Measurements from ENCODE around the gene CDRT15L2. TPM values are rescaled to one million over a fixed set of nuclear protein-coding genes. Genes with fewer than 3 reads are reported as not detected.
"Not testable (repeated sequence)": the region's sequence is repeated elsewhere in the genome, so short reads cannot be mapped to it uniquely, and the experiment has no call there.

Gene CDRT15L2
- total RNA-seq, 1 experiment from 2014 or later = not detected

DNA sequence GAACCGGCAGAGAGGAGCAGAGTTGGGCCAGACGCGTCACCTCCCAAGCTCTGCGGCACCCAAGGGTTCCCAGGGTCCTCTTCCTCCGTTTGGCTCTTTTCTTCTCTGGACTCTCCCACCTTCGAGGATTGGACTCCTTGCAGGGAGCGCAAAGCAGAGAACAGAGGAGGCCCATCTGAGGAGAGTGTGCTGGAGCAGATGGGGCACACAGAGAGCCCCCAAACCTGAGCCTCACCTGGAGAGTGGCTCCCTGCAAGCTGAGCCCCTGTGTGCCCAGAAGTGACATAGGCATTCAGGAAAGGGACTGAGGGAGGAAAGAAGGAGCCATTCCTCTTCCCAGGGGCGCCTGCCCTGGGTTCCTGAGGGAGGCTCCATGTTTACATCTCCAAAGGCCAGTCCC is 6.3 kb upstream of the CDRT15L2 start:
- DNase-seq (ENCODE audit: low read depth) = not testable (repeated sequence)

GRCh38 chr17:20575071-20575470 is 4.5 kb upstream of the CDRT15L2 start:
- not testable (repeated sequence) for DNase-seq (ENCODE audit: low read depth)

DNA sequence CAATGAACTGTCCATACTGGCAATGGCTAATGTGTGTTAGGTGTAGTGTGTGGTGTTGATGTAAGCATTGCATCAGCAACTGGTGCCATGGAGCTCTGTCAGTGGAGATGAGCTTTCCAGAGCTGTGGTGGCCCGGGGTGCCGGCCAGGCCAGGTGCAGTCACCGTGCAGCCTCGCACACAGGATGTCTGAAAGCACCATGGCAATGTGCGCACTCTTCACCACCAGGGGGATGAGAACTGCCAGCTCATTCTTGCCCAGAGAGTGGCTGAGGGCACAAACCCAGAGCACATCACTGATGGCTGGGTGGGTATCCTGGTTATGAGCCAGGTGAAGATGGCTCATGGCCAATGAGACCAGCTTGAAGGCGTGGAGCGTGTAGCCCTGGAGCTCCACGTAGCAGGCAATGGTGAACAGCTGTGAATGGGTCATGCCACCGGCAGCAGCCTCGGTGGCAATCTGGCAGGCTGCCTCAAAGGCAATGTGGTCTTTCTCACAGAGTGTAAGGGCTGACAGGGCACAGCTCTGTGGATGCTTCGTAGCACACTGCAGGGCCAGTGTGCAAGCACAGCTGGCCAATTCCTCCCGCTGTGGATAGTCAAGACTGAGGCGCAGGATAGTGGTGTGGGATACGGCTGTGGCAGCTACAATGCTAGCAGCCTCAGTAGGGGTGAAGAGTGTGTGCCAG is 4.5 kb downstream of the CDRT15L2 start:
- DNase-seq (ENCODE audit: low read depth) = not testable (repeated sequence)

DNA sequence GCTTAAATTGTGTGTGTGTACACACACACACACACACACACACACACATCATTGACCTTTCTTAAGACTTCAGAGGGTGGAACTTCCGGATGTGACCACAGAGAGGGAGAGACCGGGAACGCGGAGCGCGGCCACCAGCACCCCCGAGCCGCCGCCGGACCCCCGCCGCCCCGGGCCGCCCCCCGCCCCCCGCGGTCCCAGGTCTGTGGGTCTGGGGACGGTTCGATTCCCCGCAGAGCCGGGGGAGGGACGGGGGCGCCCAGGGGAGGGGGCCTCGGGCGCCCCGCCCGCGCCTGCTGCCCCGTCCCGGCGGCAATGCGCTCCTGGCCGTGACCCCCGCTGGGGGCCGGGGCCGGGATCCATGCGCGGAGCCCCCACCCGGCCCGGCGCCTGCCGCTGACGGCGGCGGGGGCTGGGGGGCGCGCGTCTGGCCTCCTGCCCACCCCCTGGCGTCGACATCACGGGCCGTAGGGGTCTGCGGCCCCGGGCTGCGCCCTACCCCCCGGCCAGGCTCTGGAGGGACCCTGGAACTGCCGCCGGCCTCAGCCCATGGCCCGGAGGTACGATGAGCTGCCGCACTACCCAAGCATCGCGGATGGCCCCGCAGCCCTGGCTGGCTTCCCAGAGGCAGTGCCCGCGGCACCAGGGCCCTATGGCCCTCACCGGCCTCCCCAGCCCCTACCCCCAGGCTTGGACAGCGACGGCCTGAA is 9.4 kb downstream of the CDRT15L2 start:
- DNase-seq (ENCODE audit: low read depth) = not testable (repeated sequence)

DNA sequence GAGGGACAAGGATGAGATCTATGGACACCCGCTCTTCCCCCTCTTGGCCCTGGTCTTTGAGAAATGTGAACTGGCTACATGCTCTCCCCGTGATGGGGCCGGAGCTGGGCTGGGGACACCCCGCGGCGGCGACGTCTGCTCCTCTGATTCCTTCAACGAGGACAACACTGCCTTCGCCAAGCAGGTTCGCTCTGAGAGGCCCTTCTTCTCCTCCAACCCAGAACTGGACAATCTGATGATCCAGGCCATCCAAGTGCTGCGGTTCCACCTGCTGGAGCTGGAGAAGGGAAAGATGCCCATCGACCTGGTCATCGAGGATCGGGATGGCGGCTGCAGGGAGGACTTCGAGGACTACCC is 9.9 kb downstream of the CDRT15L2 start:
- DNase-seq (ENCODE audit: low read depth) = not testable (repeated sequence)

DNA sequence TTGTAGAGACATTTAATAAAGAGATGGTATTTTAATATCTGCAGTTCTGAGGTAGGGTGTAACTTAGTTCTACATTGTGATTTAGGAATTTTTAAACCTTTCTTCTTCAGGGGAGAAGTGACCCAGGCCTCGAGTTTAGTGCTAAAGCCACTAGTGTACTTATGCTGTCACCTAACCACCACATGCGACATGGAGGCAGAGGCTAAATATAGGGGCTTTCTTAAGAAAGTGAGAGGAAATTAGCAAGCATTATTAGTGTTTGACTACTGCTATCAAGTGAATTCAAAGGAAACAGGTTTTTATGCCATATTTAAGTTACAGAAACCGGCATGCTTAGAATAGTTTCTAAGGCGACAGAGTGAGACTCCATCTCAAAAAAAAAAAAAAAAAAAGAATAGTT is 11.5 kb downstream of the CDRT15L2 start:
- DNase-seq (ENCODE audit: low read depth) = not testable (repeated sequence)

DNA sequence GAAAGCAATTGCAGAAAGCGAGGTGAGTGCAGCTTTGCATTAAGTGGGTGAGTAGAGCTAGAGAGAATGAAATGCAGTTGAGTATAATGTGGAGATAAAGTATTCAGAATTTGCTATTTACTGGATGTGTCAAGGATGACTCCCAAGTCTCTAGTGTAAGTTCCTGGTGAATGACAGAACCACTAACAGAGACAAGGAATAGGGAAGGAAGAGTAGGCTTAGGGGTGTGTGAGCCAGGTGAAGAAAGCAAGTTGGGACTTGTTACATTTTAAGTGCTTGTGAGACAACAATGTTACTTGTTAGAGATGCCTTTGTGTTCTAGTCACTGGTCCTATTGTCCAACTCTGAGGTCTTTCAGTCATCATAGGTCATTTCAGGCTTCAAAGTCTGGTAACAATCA is 26.0 kb downstream of the CDRT15L2 start:
- not testable (repeated sequence) for DNase-seq (ENCODE audit: low read depth)

- DNase-seq (ENCODE audit: low read depth) = not testable (repeated sequence)
These were observed 30.0 kb downstream of the CDRT15L2 start for GRCh38 chr17:20609490-20609889.

DNA sequence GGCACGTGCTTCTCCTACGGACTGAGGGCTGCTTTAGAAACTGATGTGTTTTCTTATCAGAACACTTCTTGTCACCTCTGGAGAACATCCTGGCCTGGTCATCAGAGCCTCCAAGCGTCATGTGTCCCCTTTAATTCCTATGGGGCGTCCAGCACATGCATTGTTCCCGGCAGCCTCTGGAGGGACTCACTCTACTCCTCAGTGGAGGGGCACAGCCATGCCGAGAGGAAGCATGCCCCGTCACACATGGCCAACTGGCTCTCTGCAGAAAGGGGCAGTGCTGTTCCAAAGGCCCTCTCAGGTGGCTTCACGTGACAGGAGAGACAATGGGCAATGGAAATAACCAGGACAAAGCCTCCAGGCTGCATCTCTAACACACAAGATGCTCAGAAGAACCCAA is 31.8 kb downstream of the CDRT15L2 start:
- no peak for DNase-seq (ENCODE audit: low read depth)

GRCh38 chr17:20612635-20613034 is 33.1 kb downstream of the CDRT15L2 start:
- DNase-seq (ENCODE audit: low read depth) = no peak

DNA sequence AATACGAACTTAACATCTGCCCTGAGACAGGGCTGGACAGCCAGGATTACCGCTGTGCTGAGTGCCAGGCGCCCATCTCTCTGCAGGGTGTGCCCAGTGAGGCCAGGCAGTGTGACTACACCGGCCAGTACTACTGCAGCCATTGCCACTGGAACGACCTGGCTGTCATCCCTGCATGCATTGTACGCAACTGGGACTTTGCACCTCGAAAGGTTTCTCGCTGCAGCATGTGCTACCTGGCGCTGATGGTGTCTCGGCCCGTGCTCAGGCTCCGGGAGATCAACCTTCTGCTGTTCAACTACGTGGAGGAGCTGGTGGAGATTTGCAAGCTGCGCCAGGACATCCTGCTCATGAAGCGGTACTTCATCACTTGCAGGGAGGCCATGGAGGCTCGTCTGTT is 33.7 kb downstream of the CDRT15L2 start:
- no peak for DNase-seq (ENCODE audit: low read depth)

GRCh38 chr17:20613905-20614304 is 34.4 kb downstream of the CDRT15L2 start:
- DNase-seq (ENCODE audit: low read depth) = no peak

- DNase-seq (ENCODE audit: low read depth) = not testable (repeated sequence)
These were observed 35.9 kb downstream of the CDRT15L2 start for GRCh38 chr17:20615461-20615860.

Other genes starting within 250 kb of the CDRT15L2 start
- not detected in 2 replicates for gene LGALS9B, start 112.2 kb upstream of the CDRT15L2 start, total RNA-seq (2014; rRNA removed; shearing (Covaris generic))